H1 (cell line): ENCODE measurements around the gene YWHAQ. TPM values are rescaled to one million over a fixed set of nuclear protein-coding genes. Genes with fewer than 3 reads are reported as not detected.

Experiments
- CTCF ChIA-PET: fragments of 300-600 bp; sonication (Branson Sonifier 250); formaldehyde crosslinking; loops from one replicate; lab custom pipeline; 2021; ENCODE audit not compliant: partially characterized antibody; lab: Charles Lee
- POLR2A ChIA-PET: fragments of 300-600 bp; sonication (Branson Sonifier 250); formaldehyde crosslinking; loops from one replicate; lab custom pipeline; 2021; ENCODE audit warnings: inconsistent platforms; ENCODE audit not compliant: partially characterized antibody; lab: Charles Lee
- DNase-seq, 2 experiments: peaks; one replicate each; pipeline versions ENCODE4 v3.0.0 to v3.0.0-alpha.2; 2010 to 2022; ENCODE audit warnings: low spot score in 2 of 2, low read depth in 1 of 2, mixed read lengths in 1 of 2
- FAIRE-seq: peaks from 2 replicates; lab custom pipeline; 2011; peaks lifted over from hg19 to GRCh38; lab: Jason Lieb, UNC
- H2AFZ ChIP-seq: 2 replicates; pipeline ENCODE4 v1.8.1; 2012; ENCODE audit warnings: low read length, inconsistent platforms
- H2AK5ac ChIP-seq: 2 replicates; pipeline ENCODE4 v1.6.1; 2013; ENCODE audit warnings: low read depth, low read length
- H2BK120ac ChIP-seq: replicated peaks from 2 replicates; pipeline ENCODE3; 2013; ENCODE audit warnings: low read depth, low read length, inconsistent platforms
- H2BK12ac ChIP-seq: 2 replicates; pipeline ENCODE4 v1.6.1; 2013; ENCODE audit warnings: low read depth, low read length
- H2BK15ac ChIP-seq: 2 replicates; pipeline ENCODE4 v1.6.1; 2013; ENCODE audit warnings: low read length
- H2BK20ac ChIP-seq: 2 replicates; pipeline ENCODE4 v1.6.1; 2013; ENCODE audit warnings: low read length
- H2BK5ac ChIP-seq: 2 replicates; pipeline ENCODE4 v1.6.1; 2013; ENCODE audit warnings: low read depth, low read length
- H3K14ac ChIP-seq: 2 replicates; pipeline ENCODE4 v1.6.1; 2013; ENCODE audit warnings: inconsistent platforms; ENCODE audit not compliant: insufficient read length
- H3K18ac ChIP-seq: 2 replicates; pipeline ENCODE4 v1.6.1; 2013; ENCODE audit warnings: low read length; ENCODE audit errors: extremely low read depth
- H3K23ac ChIP-seq: 2 replicates; pipeline ENCODE4 v1.6.1; 2013; ENCODE audit warnings: inconsistent platforms; ENCODE audit not compliant: insufficient read length
- H3K23me2 ChIP-seq: 2 replicates; pipeline ENCODE4 v1.6.1; 2013; ENCODE audit warnings: low read depth, low read length
- H3K27ac ChIP-seq: 2 replicates; pipeline ENCODE4 v1.6.1; 2011; ENCODE audit warnings: low read depth, low read length, inconsistent platforms
- H3K27me3 ChIP-seq, 4 experiments: replicated peaks in 1 of 4; 1 replicate in 1 of 4; 2 replicates in 3 of 4; pipeline versions ENCODE4 v1.6.1 to v1.8.1; 2011 to 2013; ENCODE audit warnings: low read length in 3 of 4, mild to moderate bottlenecking in 3 of 4, inconsistent platforms in 2 of 4, mixed read lengths in 2 of 4, moderate library complexity in 1 of 4; ENCODE audit not compliant: control insufficient read depth in 3 of 4, insufficient read depth in 3 of 4; ENCODE audit errors: extremely low read depth in 1 of 4
- H3K36me3 ChIP-seq, 4 experiments: 2 replicates each; pipeline versions ENCODE4 v1.6.1 to v1.8.1; 2011 to 2013; ENCODE audit warnings: mild to moderate bottlenecking in 4 of 4, low read length in 3 of 4, moderate library complexity in 2 of 4, control low read depth in 1 of 4, inconsistent platforms in 1 of 4; ENCODE audit not compliant: insufficient read depth in 4 of 4, control insufficient read depth in 2 of 4
- H3K4ac ChIP-seq: replicated peaks from 2 replicates; pipeline ENCODE3; 2013; ENCODE audit warnings: low read length, low read depth, mixed read lengths, inconsistent platforms; ENCODE audit not compliant: insufficient read length
- H3K4me1 ChIP-seq, 4 experiments: replicated peaks in 1 of 4; 1 replicate in 1 of 4; 2 replicates in 3 of 4; pipeline versions ENCODE4 v1.6.1 to v1.8.1; 2011 to 2013; ENCODE audit warnings: low read length in 3 of 4, inconsistent platforms in 2 of 4, mixed read lengths in 1 of 4; ENCODE audit not compliant: insufficient read depth in 4 of 4, control insufficient read depth in 3 of 4
- H3K4me2 ChIP-seq, 2 experiments: 2 replicates each; pipeline versions ENCODE4 v1.6.1 to v1.8.1; 2011 to 2013; ENCODE audit warnings: low read depth in 2 of 2, low read length in 2 of 2, control low read depth in 1 of 2, inconsistent platforms in 1 of 2, mild to moderate bottlenecking in 1 of 2; ENCODE audit not compliant: insufficient read depth in 1 of 2
- H3K4me3 ChIP-seq, 4 experiments: fragments of 200-600, 300-600 bp in 1 of 4; sonication (generic), shearing (Covaris generic), sonication (Bioruptor Twin) in 1 of 4; 2 replicates each; pipeline versions ENCODE4 v1.5.1 to v1.8.1; 2011 to 2016; ENCODE audit warnings: low read length in 4 of 4, low read depth in 3 of 4, control low read depth in 2 of 4, inconsistent platforms in 2 of 4, mild to moderate bottlenecking in 2 of 4, mixed read lengths in 1 of 4, moderate library complexity in 1 of 4; ENCODE audit not compliant: insufficient read depth in 2 of 4; ENCODE audit errors: extremely low read depth in 1 of 4
- H3K56ac ChIP-seq: replicated peaks from 2 replicates; pipeline ENCODE3; 2013; ENCODE audit warnings: low read depth, mild to moderate bottlenecking, mixed read lengths, low read length, inconsistent platforms; ENCODE audit not compliant: insufficient read length
- H3K79me1 ChIP-seq: 2 replicates; pipeline ENCODE4 v1.6.1; 2013; ENCODE audit warnings: low read depth, low read length, control low read depth
- H3K79me2 ChIP-seq, 2 experiments: 2 replicates each; pipeline versions ENCODE4 v1.6.1 to v1.8.1; 2012 to 2013; ENCODE audit warnings: low read length in 2 of 2, mild to moderate bottlenecking in 2 of 2, inconsistent platforms in 1 of 2; ENCODE audit not compliant: insufficient read depth in 2 of 2, control insufficient read depth in 1 of 2
- H3K9ac ChIP-seq, 4 experiments: replicated peaks in 1 of 4; 1 replicate in 1 of 4; 2 replicates in 3 of 4; pipeline versions ENCODE4 v1.6.1 to v1.8.1; 2011 to 2013; ENCODE audit warnings: low read depth in 3 of 4, low read length in 3 of 4, control low read depth in 2 of 4, mild to moderate bottlenecking in 2 of 4, moderate library complexity in 2 of 4, inconsistent platforms in 1 of 4; ENCODE audit errors: extremely low read depth in 1 of 4
- H3K9me3 ChIP-seq, 2 experiments: 2 replicates each; pipeline versions ENCODE4 v1.6.1 to v1.8.1; 2012 to 2013; ENCODE audit warnings: mild to moderate bottlenecking in 2 of 2, moderate library complexity in 2 of 2, control low read depth in 1 of 2, inconsistent platforms in 1 of 2, low read depth in 1 of 2, low read length in 1 of 2, mixed read lengths in 1 of 2; ENCODE audit not compliant: insufficient read depth in 2 of 2
- H4K20me1 ChIP-seq, 2 experiments: replicated peaks in 1 of 2; 2 replicates each; pipeline versions ENCODE3 to v1.8.1; 2011 to 2013; ENCODE audit warnings: inconsistent platforms in 2 of 2, low read length in 2 of 2, mild to moderate bottlenecking in 1 of 2; ENCODE audit not compliant: insufficient read depth in 2 of 2, control insufficient read depth in 1 of 2
- H4K5ac ChIP-seq: 2 replicates; pipeline ENCODE4 v1.6.1; 2013; ENCODE audit warnings: low read length, low read depth, mixed read lengths, inconsistent platforms; ENCODE audit not compliant: insufficient read length
- H4K8ac ChIP-seq: 2 replicates; pipeline ENCODE4 v1.8.0; 2013; ENCODE audit warnings: mild to moderate bottlenecking, moderate library complexity, low read length, inconsistent platforms; ENCODE audit not compliant: insufficient read depth; ENCODE audit errors: extremely low read depth
- H4K91ac ChIP-seq: replicated peaks from 2 replicates; pipeline ENCODE3; 2013; ENCODE audit warnings: low read length, mixed read lengths, inconsistent platforms; ENCODE audit not compliant: insufficient read length
- ATF2 ChIP-seq: IDR thresholded peaks from 2 replicates; pipeline ENCODE4 v1.6.1; 2012; ENCODE audit warnings: low read length, inconsistent platforms
- BCL11A ChIP-seq, 2 experiments: IDR thresholded peaks; one replicate each; pipeline ENCODE4 v1.6.1; 2011; ENCODE audit warnings: low read depth in 2 of 2, low read length in 2 of 2, mild to moderate bottlenecking in 2 of 2
- CTBP2 ChIP-seq: IDR thresholded peaks from 2 replicates; pipeline ENCODE4 v1.7.0; 2011; ENCODE audit warnings: borderline replicate concordance, mild to moderate bottlenecking, moderate library complexity, mixed read lengths, low read length; ENCODE audit not compliant: insufficient read depth, insufficient read length
- JUN ChIP-seq: IDR thresholded peaks from 2 replicates; pipeline ENCODE4 v1.6.1; 2011; ENCODE audit warnings: low read depth, mild to moderate bottlenecking, improper control_type of control experiment, low read length
- POLR2A ChIP-seq, 2 experiments: IDR thresholded peaks; 1 replicate in 1 of 2; 2 replicates in 1 of 2; pipeline ENCODE4 v1.6.1; 2011; ENCODE audit warnings: low read depth in 2 of 2, low read length in 2 of 2, mild to moderate bottlenecking in 2 of 2; ENCODE audit errors: control extremely low read depth in 1 of 2
- RAD21 ChIP-seq, 2 experiments: IDR thresholded peaks in 1 of 2; conservative IDR thresholded peaks in 1 of 2; 2 replicates each; pipeline ENCODE4 v1.6.1; 2011; ENCODE audit warnings: low read depth in 2 of 2, low read length in 2 of 2, improper control_type of control experiment in 1 of 2, inconsistent platforms in 1 of 2, mild to moderate bottlenecking in 1 of 2, moderate library complexity in 1 of 2
- TBP ChIP-seq: IDR thresholded peaks from 2 replicates; pipeline ENCODE4 v1.6.1; 2011; ENCODE audit warnings: low read depth, low read length, improper control_type of control experiment
- WGBS, 2 experiments: shearing (Covaris generic) in 1 of 2; methylation state at CpG; one replicate each; pipeline versions ENCODE4 v1.1.6 to v1.1.7; 2013 to 2015; ENCODE audit warnings: low lambda C conversion rate in 2 of 2, mixed read lengths in 2 of 2, inconsistent platforms in 1 of 2, low coverage in 1 of 2, missing lambda C conversion rate in 1 of 2; ENCODE audit not compliant: insufficient replicate concordance in 2 of 2, insufficient coverage in 1 of 2, insufficient read length in 1 of 2; ENCODE audit errors: extremely low coverage in 1 of 2, missing lambda C conversion rate in 1 of 2; 5-methylcytosine and 5-hydroxymethylcytosine counted together
- polyA plus RNA-seq, 7 experiments: library from polyadenylated mRNA; depleted of rRNA in 3 of 7; stranded (reverse) in 5 of 7; unstranded in 2 of 7; fragments of >200 nt in 5 of 7; fragments of 200-250 nt in 2 of 7; gene quantifications; 1 replicate in 5 of 7; 2 replicates in 1 of 7; 4 replicates in 1 of 7; pipeline versions ENCODE4 v1.2.1 to v1.2.3, GENCODE V29; 2011 to 2013; ENCODE audit warnings: missing spikeins in 2 of 7, mixed read lengths in 2 of 7
- total RNA-seq: library from RNA; stranded (reverse); fragmentation: NEBNext Ultra II Directional; extraction: Animal tissue kit (Norgen Biotek cat#: 25700); gene quantifications from 2 replicates; pipeline ENCODE4 v1.2.1, GENCODE V29; 2021

YWHAQ gene
- total and polyA plus RNA-seq, 2 of the 8 experiments (the other 6 are each of a cell fraction or from before 2014, with no cell fraction given): 244 to 480 TPM

GRCh38 chr2:9586465-9586864, 44.3 kb downstream of the YWHAQ start:
- FAIRE-seq: no peak
- TF ChIP-seq TBP: no peak
- no peak for TF ChIP-seq RAD21 (IDR thresholded peaks at IDR 0.05 in 1 of 2, conservative IDR thresholded peaks at IDR 0.05 in 1 of 2; ENCODE audit: low read depth in 2 of 2, low read length in 2 of 2)
- no peak for TF ChIP-seq JUN
- TF ChIP-seq CTBP2: no peak
- TF ChIP-seq ATF2: no peak
- TF ChIP-seq POLR2A (IDR thresholded peaks at IDR 0.05; ENCODE audit: control extremely low read depth in 1 of 2, low read depth in 2 of 2, low read length in 2 of 2): no peak
- TF ChIP-seq BCL11A (IDR thresholded peaks at IDR 0.05; ENCODE audit: low read depth in 2 of 2, low read length in 2 of 2): no peak

More at GRCh38 chr2:9586465-9586864, 44.3 kb downstream of the YWHAQ start:
- Histone ChIP-seq H3K79me1 (no peaks in the 10 kb centered on the region), H3K4me2 (no peak overlapping the region), H3K4me3 (no peak overlapping the region), H3K4me1 (no peaks in the 10 kb centered on the region), H3K18ac (no peak overlapping the region), H3K23ac (no peak overlapping the region), H3K36me3 (peaks cover 5 to 67% (median 39%) of the 10 kb centered on the region in 4 experiments), H2AFZ (no peak overlapping the region), H2BK15ac (no peak overlapping the region), H2BK12ac (no peak overlapping the region), H2BK20ac (no peak overlapping the region), H2BK120ac (no peak overlapping the region), H3K9ac (no peak overlapping the region), H3K27ac (no peak overlapping the region), H2BK5ac (no peak overlapping the region), H3K27me3 (no peaks in the 10 kb centered on the region), H4K5ac (no peak overlapping the region), H4K91ac (no peak overlapping the region), H4K20me1 (peaks cover 2% of the 10 kb centered on the region in 2 experiments), H3K79me2 (peaks cover 0 to 21% of the 10 kb centered on the region in 2 experiments; a peak in 3 of 4 replicates), H3K9me3 (no peaks in the 10 kb centered on the region), H3K14ac (no peak overlapping the region), H3K4ac (no peak overlapping the region), H3K23me2 (no peaks in the 10 kb centered on the region), H4K8ac (no peak overlapping the region), H2AK5ac (no peak overlapping the region), H3K56ac (no peak overlapping the region)
- ChIA-PET POLR2A (interaction anchor here (1.4 to 1.9 kb wide), 2 partner anchors 31 to 44 kb away, joined by 3 to 4 read pairs; partner anchors contain the start of genes ADAM17 and YWHAQ), CTCF (interaction anchor here (0.5 to 1.6 kb wide), 3 partner anchors 22 to 202 kb away, joined by 3 to 5 read pairs (median 3); no protein-coding TSS in a partner anchor)
- WGBS, 2 experiments: 84% methylated on average over 3 of the region's 3 CpGs; no CpG with 5 or more reads in 1 of the 2 experiments
- DNase-seq: no peak
